Subcutaneous adipose tissue (tissue), 4 donors: ENCODE data around the gene IL3RA. TPM values are rescaled to one million over a fixed set of nuclear protein-coding genes. Genes with fewer than 3 reads are reported as not detected.

Source experiments
- total RNA-seq, 4 donors: library from RNA; depleted of rRNA; stranded (reverse); fragments of >200 nt; gene quantifications; one replicate each; pipeline ENCODE4 v1.1.0, GENCODE V29; 2016
- TF ChIP-seq, protein P1 (sequence below): fragments of 450-650 bp; IDR thresholded peaks from one replicate; pipeline ENCODE4 v1.5.1; 2016; ENCODE audit warnings: low read depth, mild to moderate bottlenecking, control low read depth, antibody characterized with exemption, moderate library complexity

Gene IL3RA
- total RNA-seq: 10 to 100 TPM in 3 of 4 donors, 1 to 10 TPM in 1; 5.3 to 23.5 (median 13.2) TPM

DNA sequence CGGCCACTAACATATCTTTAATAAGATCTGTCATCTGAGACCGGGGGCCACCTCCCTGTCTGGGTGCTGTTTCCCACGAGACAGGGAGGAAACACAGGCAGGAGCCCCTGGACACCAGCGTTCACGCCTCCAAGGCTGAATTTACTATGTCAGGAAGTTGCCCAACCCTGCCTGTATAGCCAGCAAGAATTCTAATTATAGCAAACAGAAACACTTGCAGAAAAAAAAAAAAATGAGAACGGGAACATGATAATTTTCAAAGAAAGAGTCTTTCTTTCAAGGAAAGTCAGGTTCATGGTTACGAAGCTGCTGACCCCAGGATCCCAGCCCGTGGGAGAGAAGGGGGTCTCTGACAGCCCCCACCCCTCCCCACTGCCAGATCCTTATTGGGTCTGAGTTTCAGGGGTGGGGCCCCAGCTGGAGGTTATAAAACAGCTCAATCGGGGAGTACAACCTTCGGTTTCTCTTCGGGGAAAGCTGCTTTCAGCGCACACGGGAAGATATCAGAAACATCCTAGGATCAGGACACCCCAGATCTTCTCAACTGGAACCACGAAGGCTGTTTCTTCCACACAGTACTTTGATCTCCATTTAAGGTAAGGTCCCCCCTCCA is at the start of gene IL3RA:
IL3RA (plus strand) TSS at position 455 of the 613 bp plus-strand sequence. CDS start 4,981 bp downstream, outside the sequence.
- TF ChIP-seq, protein P1, sequence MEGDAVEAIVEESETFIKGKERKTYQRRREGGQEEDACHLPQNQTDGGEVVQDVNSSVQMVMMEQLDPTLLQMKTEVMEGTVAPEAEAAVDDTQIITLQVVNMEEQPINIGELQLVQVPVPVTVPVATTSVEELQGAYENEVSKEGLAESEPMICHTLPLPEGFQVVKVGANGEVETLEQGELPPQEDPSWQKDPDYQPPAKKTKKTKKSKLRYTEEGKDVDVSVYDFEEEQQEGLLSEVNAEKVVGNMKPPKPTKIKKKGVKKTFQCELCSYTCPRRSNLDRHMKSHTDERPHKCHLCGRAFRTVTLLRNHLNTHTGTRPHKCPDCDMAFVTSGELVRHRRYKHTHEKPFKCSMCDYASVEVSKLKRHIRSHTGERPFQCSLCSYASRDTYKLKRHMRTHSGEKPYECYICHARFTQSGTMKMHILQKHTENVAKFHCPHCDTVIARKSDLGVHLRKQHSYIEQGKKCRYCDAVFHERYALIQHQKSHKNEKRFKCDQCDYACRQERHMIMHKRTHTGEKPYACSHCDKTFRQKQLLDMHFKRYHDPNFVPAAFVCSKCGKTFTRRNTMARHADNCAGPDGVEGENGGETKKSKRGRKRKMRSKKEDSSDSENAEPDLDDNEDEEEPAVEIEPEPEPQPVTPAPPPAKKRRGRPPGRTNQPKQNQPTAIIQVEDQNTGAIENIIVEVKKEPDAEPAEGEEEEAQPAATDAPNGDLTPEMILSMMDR: no peak

DNA sequence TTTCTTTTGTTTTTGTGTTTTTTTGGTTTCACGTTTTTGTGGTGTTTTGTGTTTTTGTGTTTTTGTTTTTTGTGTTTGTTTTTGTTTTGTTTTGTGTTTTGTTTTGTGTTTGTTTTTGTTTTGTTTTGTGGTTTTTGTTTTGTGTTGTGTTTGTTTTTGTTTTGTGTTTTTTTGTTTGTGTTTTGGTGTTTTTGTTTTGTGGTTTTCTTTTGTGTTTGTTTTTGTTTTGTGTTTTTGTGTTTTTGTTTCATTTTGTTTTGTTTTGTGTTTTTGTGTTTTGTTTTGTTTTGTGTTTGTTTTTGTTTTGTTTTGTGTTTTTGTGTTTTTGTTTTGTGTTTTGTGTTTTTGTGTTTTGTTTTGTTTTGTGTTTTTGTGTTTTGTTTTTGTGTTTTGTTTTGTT is 47.0 kb upstream of the IL3RA start:
- TF ChIP-seq, protein P1: no peak

- TF ChIP-seq, protein P1: no peak
These were observed 45.4 kb upstream of the IL3RA start for GRCh38 chrX:1291110-1291740.

DNA sequence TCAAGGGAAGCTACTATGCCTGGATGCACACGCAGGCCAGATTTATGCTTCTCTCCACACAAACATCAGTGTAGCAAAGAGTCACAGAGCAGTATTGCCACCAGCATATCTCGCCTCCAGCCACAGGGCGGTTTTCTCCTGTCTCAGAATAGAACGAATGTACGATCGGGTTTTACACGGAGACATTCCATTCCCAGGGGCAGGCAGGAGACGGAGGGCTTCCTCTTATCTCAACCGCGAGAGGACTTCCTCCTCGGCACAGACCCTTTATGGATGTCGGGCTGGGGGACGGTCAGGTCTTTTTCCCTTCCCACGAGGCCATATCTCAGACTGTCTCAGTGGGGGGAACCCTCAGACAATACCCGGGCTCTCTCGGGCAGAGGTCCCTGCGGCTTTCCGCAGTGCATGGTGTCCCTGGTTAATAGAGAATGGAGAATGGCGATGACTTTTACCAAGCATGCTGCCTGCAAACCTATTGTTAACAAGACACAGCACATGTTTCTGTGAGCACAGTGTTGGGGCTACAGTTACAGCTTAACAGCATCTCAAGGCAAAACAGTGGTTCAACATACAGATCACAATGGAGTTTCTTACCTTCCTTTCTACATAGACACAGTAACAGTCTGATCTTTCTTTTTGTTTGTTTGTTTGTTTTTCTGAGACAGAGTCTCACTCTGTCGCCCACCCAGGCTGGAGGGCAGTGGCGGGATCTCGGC is 43.9 kb upstream of the IL3RA start:
- TF ChIP-seq, protein P1: no peak

- TF ChIP-seq, protein P1: no peak
These were observed 42.1 kb upstream of the IL3RA start for GRCh38 chrX:1294301-1295067.

DNA sequence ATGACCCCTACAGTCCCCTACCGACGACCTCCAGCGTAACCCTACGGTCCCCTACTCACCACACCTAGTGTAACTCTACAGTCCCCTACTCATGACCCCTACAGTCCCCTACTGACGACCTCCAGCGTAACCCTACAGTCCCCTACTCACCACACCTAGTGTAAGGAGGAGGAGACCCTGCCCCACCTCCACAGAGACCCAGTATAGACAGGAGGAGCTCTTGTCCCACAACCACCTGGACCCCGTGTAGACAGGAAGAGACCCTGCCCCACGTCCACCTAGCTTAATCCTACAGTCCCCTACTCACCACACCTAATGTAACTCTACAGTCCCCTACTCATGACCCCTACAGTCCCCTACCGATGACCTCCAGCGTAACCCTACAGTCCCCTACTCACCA is 41.0 kb upstream of the IL3RA start:
- TF ChIP-seq, protein P1: no peak

DNA sequence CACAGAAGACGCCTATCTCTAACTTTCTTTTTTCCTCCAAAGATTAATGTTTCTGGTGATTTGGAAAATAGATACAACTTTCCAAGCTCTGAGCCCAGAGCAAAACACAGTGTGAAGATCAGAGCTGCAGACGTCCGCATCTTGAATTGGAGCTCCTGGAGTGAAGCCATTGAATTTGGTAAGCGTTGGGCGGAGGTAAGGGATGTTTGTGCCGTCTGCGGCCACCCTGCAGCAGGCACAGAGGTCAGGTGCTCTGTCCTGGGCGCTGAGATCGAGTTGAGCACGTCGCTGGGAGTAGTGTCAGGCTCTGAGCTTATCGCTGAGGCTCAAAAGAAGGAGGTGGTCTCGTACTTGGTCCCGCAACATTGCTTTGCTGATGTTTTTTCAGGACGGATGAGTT is 36.1 kb upstream of the IL3RA start:
- TF ChIP-seq, protein P1: no peak
